ENCODE measurements around the gene MNDA. TPM values are rescaled to one million over a fixed set of nuclear protein-coding genes. Genes with fewer than 3 reads are reported as not detected.

Gene MNDA
- not detected in 2 replicates for total RNA-seq (2021; fragmentation: NEBNext Ultra II Directional; extraction: Animal tissue kit (Norgen Biotek cat#: 25700))
- not detected in 2 replicates for polyA plus RNA-seq (2011; rRNA removed)
- polyA plus RNA-seq (2011; cell fraction: cytosol; rRNA removed): not detected
- polyA plus RNA-seq (2011; cell fraction: nucleus; rRNA removed): not detected
- polyA plus RNA-seq (2012, experiment 1 of 2): not detected in 4 replicates
- polyA plus RNA-seq (2012, experiment 2 of 2): not detected
- polyA plus RNA-seq (2013, experiment 1 of 2): not detected
- not detected for polyA plus RNA-seq (2013, experiment 2 of 2)
- polyA minus RNA-seq (2011; rRNA and poly(A)+ RNA removed): not detected in 2 replicates
- not detected for polyA minus RNA-seq (2011; cell fraction: cytosol; rRNA and poly(A)+ RNA removed)
- polyA minus RNA-seq (2011; cell fraction: nucleus; rRNA and poly(A)+ RNA removed): not detected
- long read RNA-seq, experiment 1: 0 reads
- long read RNA-seq, experiment 2: 0 reads

DNA sequence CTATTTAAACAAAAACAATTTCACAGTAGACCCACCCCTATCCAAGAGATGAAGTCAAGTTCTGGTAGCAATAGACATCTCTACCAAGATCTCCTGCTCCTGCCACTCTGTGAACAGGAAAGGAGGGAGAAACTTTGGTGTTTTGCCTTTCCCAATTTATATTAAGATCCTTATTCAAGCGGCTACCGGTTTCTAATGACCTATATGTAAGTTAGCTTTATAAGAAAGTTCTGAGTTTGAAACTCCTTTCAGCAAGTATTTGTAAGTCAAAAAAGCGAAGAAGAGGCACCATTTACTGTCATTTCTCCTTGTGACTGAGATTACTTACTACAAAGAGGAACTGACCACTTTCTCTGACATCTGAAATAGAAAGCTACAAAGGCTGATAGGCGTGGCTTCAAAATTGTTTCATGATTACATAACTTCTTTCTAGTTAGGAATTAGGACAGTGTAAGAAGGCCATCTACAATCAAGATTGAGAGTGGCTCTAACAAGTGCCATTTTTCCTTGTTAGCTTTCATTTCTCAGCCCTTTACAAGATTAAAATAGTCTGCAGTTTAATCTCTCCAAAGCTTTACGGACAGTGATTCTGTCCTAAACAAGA lies at the start of gene MNDA:
MNDA (plus strand) TSS at position 448 of the 604 bp plus-strand sequence. CDS start 10,803 bp downstream, outside the sequence.
- no peaks in the 10 kb centered on the region; a peak in 1 of 8 replicates for H3K36me3 ChIP-seq (ENCODE audit: control insufficient read depth in 2 of 4, insufficient read depth in 4 of 4, low read length in 3 of 4)
- no peak within 1 kb of the TSS for H2BK20ac ChIP-seq (ENCODE audit: low read length)
- no peak within 1 kb of the TSS for H3K18ac ChIP-seq (ENCODE audit: extremely low read depth, low read length)
- no peak within 1 kb of the TSS for H2BK12ac ChIP-seq (ENCODE audit: low read depth, low read length)
- no peaks in the 10 kb centered on the region for H3K79me1 ChIP-seq (ENCODE audit: low read depth, low read length)
- DNase-seq (ENCODE audit: low read depth in 1 of 2, low spot score in 2 of 2): no peak
- no peak within 1 kb of the TSS for H4K5ac ChIP-seq (ENCODE audit: insufficient read length, low read depth, low read length)
- 88% methylated on average over 5 of the region's 5 CpGs; no CpG with 5 or more reads in 1 of the 2 experiments for WGBS, 2 experiments (ENCODE audit: extremely low coverage in 1 of 2, insufficient coverage in 1 of 2, insufficient read length in 1 of 2, insufficient replicate concordance in 2 of 2, low coverage in 1 of 2, low lambda C conversion rate in 2 of 2, missing lambda C conversion rate in 1 of 2)
- H3K56ac ChIP-seq (replicated peaks; ENCODE audit: insufficient read length, low read depth, low read length): no peak within 1 kb of the TSS
- no peak within 1 kb of the TSS for H3K27ac ChIP-seq (ENCODE audit: low read depth, low read length)
- H3K23me2 ChIP-seq (ENCODE audit: low read depth, low read length): no peaks in the 10 kb centered on the region
- H3K23ac ChIP-seq (ENCODE audit: insufficient read length): no peak within 1 kb of the TSS
- no peaks in the 10 kb centered on the region for H4K20me1 ChIP-seq (replicated peaks in 1 of 2; ENCODE audit: control insufficient read depth in 1 of 2, insufficient read depth in 2 of 2, low read length in 2 of 2)
- no peak within 1 kb of the TSS for H3K4me2 ChIP-seq (ENCODE audit: insufficient read depth in 1 of 2, low read depth in 2 of 2, low read length in 2 of 2)
- ChIA-PET POLR2A (ENCODE audit: partially characterized antibody) (no interaction called here), CTCF (ENCODE audit: partially characterized antibody) (interaction anchor here (1.2 to 1.3 kb wide), 2 partner anchors 11 to 36 kb away, joined by 3 read pairs; no protein-coding TSS in a partner anchor)
- H3K4ac ChIP-seq (replicated peaks; ENCODE audit: insufficient read length, low read depth, low read length): no peak within 1 kb of the TSS
- no peak within 1 kb of the TSS for H2AK5ac ChIP-seq (ENCODE audit: low read depth, low read length)
- H4K91ac ChIP-seq (replicated peaks; ENCODE audit: insufficient read length, low read length): no peak within 1 kb of the TSS
- no peak for FAIRE-seq
- H2BK120ac ChIP-seq (replicated peaks; ENCODE audit: low read depth, low read length): no peak within 1 kb of the TSS
- no peaks in the 10 kb centered on the region for H3K4me1 ChIP-seq (replicated peaks in 1 of 4; ENCODE audit: control insufficient read depth in 3 of 4, insufficient read depth in 4 of 4, low read length in 3 of 4)
- no peak within 1 kb of the TSS for H3K9ac ChIP-seq (replicated peaks in 1 of 4; ENCODE audit: extremely low read depth in 1 of 4, low read depth in 3 of 4, low read length in 3 of 4)
- H2AFZ ChIP-seq (ENCODE audit: low read length): no peak within 1 kb of the TSS
- no peaks in the 10 kb centered on the region for H3K27me3 ChIP-seq (replicated peaks in 1 of 4; ENCODE audit: control insufficient read depth in 3 of 4, extremely low read depth in 1 of 4, insufficient read depth in 3 of 4, low read length in 3 of 4)
- no peak within 1 kb of the TSS for H4K8ac ChIP-seq (ENCODE audit: extremely low read depth, insufficient read depth, low read length)
- H3K14ac ChIP-seq (ENCODE audit: insufficient read length): no peak within 1 kb of the TSS
- H2BK5ac ChIP-seq (ENCODE audit: low read depth, low read length): no peak within 1 kb of the TSS
- no peak within 1 kb of the TSS for H3K4me3 ChIP-seq (ENCODE audit: extremely low read depth in 1 of 4, insufficient read depth in 2 of 4, low read depth in 3 of 4, low read length in 4 of 4)
- H2BK15ac ChIP-seq (ENCODE audit: low read length): no peak within 1 kb of the TSS
- H3K9me3 ChIP-seq (ENCODE audit: insufficient read depth in 2 of 2, low read depth in 1 of 2, low read length in 1 of 2): peaks cover 7 to 9% of the 10 kb centered on the region in 2 experiments; a peak in 2 of 4 replicates
- no peaks in the 10 kb centered on the region for H3K79me2 ChIP-seq (ENCODE audit: control insufficient read depth in 1 of 2, insufficient read depth in 2 of 2, low read length in 2 of 2)
- TF ChIP-seq KDM1A (IDR thresholded peaks at IDR 0.05; ENCODE audit: borderline replicate concordance, low read length): no peak
- TF ChIP-seq, protein P1, sequence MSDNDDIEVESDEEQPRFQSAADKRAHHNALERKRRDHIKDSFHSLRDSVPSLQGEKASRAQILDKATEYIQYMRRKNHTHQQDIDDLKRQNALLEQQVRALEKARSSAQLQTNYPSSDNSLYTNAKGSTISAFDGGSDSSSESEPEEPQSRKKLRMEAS (IDR thresholded peaks at IDR 0.05): no peak
- TF ChIP-seq FOSL1 (IDR thresholded peaks at IDR 0.05; ENCODE audit: insufficient read depth, low read depth, low read length): no peak
- TF ChIP-seq YY1 (IDR thresholded peaks at IDR 0.05; ENCODE audit: low read depth, low read length): no peak
- TF ChIP-seq RNF2 (IDR thresholded peaks at IDR 0.05; ENCODE audit: borderline replicate concordance, low read depth, low read length, missing control alignments, poor library complexity, severe bottlenecking): no peak
- TF ChIP-seq USF2 (IDR thresholded peaks at IDR 0.05; ENCODE audit: low read length): no peak
- no peak for TF ChIP-seq ATF3 (IDR thresholded peaks at IDR 0.05; ENCODE audit: insufficient read depth, low read depth, low read length)
- no peak for TF ChIP-seq SP1 (IDR thresholded peaks at IDR 0.05; ENCODE audit: low read depth, low read length)
